ENCODE measurements around the gene TAS2R20.
"Not testable (repeated sequence)": the region's sequence is repeated elsewhere in the genome, so short reads cannot be mapped to it uniquely, and the experiment has no call there.

TAS2R20 gene

GRCh38 chr12:10998204-10998603 is at the start of gene TAS2R20:
Gene TAS2R20 (minus strand): TSS chr12:10998304. CDS start chr12:10997875, 429 bp downstream.
- H3K27ac Mint-ChIP-seq = no peak within 1 kb of the TSS
- intact Hi-C loops (cut with micrococcal nuclease) = no loop called here

GRCh38 chr12:11041366-11041765 is 43.3 kb upstream of the TAS2R20 start:
- peaks cover 58% of the 10 kb centered on the region for H3K36me3 Mint-ChIP-seq (ENCODE audit: low read depth)
- H3K27me3 Mint-ChIP-seq; intact Hi-C loops (cut with micrococcal nuclease): not testable (repeated sequence)

More at GRCh38 chr12:10998204-10998603, at the start of gene TAS2R20:
- Mint-ChIP-seq H3K4me3 (no peak within 1 kb of the TSS), H3K9me3 (no peaks in the 10 kb centered on the region), H3K4me1 (ENCODE audit: low read depth) (no peaks in the 10 kb centered on the region), H3K36me3 (ENCODE audit: low read depth) (peaks cover 19% of the 10 kb centered on the region), H3K27me3 (no peaks in the 10 kb centered on the region)

GRCh38 chr12:11040162-11040561 is 42.1 kb upstream of the TAS2R20 start:
- no peaks in the 10 kb centered on the region for H3K27me3 Mint-ChIP-seq
- peaks cover 55% of the 10 kb centered on the region for H3K36me3 Mint-ChIP-seq (ENCODE audit: low read depth)
- no peak overlapping the region for H3K27ac Mint-ChIP-seq
- intact Hi-C loops (cut with micrococcal nuclease) = no loop called here
- no peak overlapping the region for H3K4me3 Mint-ChIP-seq
- peaks cover 15% of the 10 kb centered on the region for H3K9me3 Mint-ChIP-seq
- H3K4me1 Mint-ChIP-seq (ENCODE audit: low read depth) = no peaks in the 10 kb centered on the region

More at GRCh38 chr12:11041366-11041765, 43.3 kb upstream of the TAS2R20 start:
- not testable (repeated sequence) for H3K27ac Mint-ChIP-seq; H3K4me3 Mint-ChIP-seq; H3K4me1 Mint-ChIP-seq (ENCODE audit: low read depth)
- peaks cover 17% of the 10 kb centered on the region for H3K9me3 Mint-ChIP-seq

- intact Hi-C loops (cut with micrococcal nuclease) = loop anchor here (1.0 kb wide), 1 partner anchor 27 kb away; no protein-coding TSS in a partner anchor
- H3K36me3 Mint-ChIP-seq (ENCODE audit: low read depth) = peaks cover 48% of the 10 kb centered on the region
- no peaks in the 10 kb centered on the region for H3K4me1 Mint-ChIP-seq (ENCODE audit: low read depth)
- H3K27ac Mint-ChIP-seq = no peak overlapping the region
- no peak overlapping the region for H3K4me3 Mint-ChIP-seq
- H3K9me3 Mint-ChIP-seq = peaks cover 7% of the 10 kb centered on the region
- no peaks in the 10 kb centered on the region for H3K27me3 Mint-ChIP-seq
Measured at GRCh38 chr12:11039171-11039570, 41.1 kb upstream of the TAS2R20 start.

- H3K4me3 Mint-ChIP-seq; H3K9me3 Mint-ChIP-seq; H3K27me3 Mint-ChIP-seq; H3K27ac Mint-ChIP-seq; intact Hi-C loops (cut with micrococcal nuclease); H3K4me1 Mint-ChIP-seq (ENCODE audit: low read depth): not testable (repeated sequence)
- peaks cover 30% of the 10 kb centered on the region for H3K36me3 Mint-ChIP-seq (ENCODE audit: low read depth)
Measured at GRCh38 chr12:11033959-11034358, 35.9 kb upstream of the TAS2R20 start.

- Mint-ChIP-seq H3K27me3 (no peaks in the 10 kb centered on the region), H3K27ac (no peak within 1 kb of the TSS), H3K9me3 (peaks cover 8% of the 10 kb centered on the region), H3K4me3 (no peak within 1 kb of the TSS), H3K4me1 (ENCODE audit: low read depth) (no peaks in the 10 kb centered on the region), H3K36me3 (ENCODE audit: low read depth) (peaks cover 48% of the 10 kb centered on the region)
- intact Hi-C loops (cut with micrococcal nuclease) = no loop called here
Measured at GRCh38 chr12:11031307-11031706, 33.2 kb upstream of the TAS2R20 start, which contains the start of gene TAS2R31. Gene TAS2R31 (minus strand): TSS chr12:11031407. CDS start chr12:11031335, 72 bp downstream.

- no peaks in the 10 kb centered on the region for H3K27me3 Mint-ChIP-seq
- H3K36me3 Mint-ChIP-seq (ENCODE audit: low read depth) = peaks cover 36% of the 10 kb centered on the region
- intact Hi-C loops (cut with micrococcal nuclease) = no loop called here
Measured at GRCh38 chr12:11026118-11026517, 28.0 kb upstream of the TAS2R20 start.

GRCh38 chr12:11023387-11023786 is 25.3 kb upstream of the TAS2R20 start:
- Mint-ChIP-seq H3K4me3 (no peak overlapping the region), H3K36me3 (ENCODE audit: low read depth) (peaks cover 31% of the 10 kb centered on the region), H3K4me1 (ENCODE audit: low read depth) (no peaks in the 10 kb centered on the region), H3K27me3 (no peaks in the 10 kb centered on the region), H3K9me3 (peaks cover 12% of the 10 kb centered on the region), H3K27ac (no peak overlapping the region)
- intact Hi-C loops (cut with micrococcal nuclease) = no loop called here

More at GRCh38 chr12:11026118-11026517, 28.0 kb upstream of the TAS2R20 start:
- Mint-ChIP-seq H3K9me3 (peaks cover 12% of the 10 kb centered on the region), H3K27ac (no peak overlapping the region), H3K4me1 (ENCODE audit: low read depth) (no peaks in the 10 kb centered on the region), H3K4me3 (no peak overlapping the region)

- Mint-ChIP-seq H3K36me3 (ENCODE audit: low read depth) (peaks cover 22% of the 10 kb centered on the region), H3K27ac (no peak within 1 kb of the TSS)
- intact Hi-C loops (cut with micrococcal nuclease) = no loop called here
Measured at GRCh38 chr12:11022520-11022919, 24.4 kb upstream of the TAS2R20 start, which contains the start of gene TAS2R19. Gene TAS2R19 (minus strand): TSS chr12:11022620. CDS start chr12:11022571, 49 bp downstream.

GRCh38 chr12:11016937-11017336 is 18.8 kb upstream of the TAS2R20 start:
- Mint-ChIP-seq H3K36me3 (ENCODE audit: low read depth) (peaks cover 16% of the 10 kb centered on the region), H3K27me3 (no peaks in the 10 kb centered on the region), H3K9me3 (no peaks in the 10 kb centered on the region), H3K4me3 (no peak overlapping the region), H3K27ac (no peak overlapping the region), H3K4me1 (ENCODE audit: low read depth) (no peaks in the 10 kb centered on the region)
- intact Hi-C loops (cut with micrococcal nuclease) = no loop called here

More at GRCh38 chr12:11022520-11022919, 24.4 kb upstream of the TAS2R20 start, which contains the start of gene TAS2R19:
- peaks cover 12% of the 10 kb centered on the region for H3K9me3 Mint-ChIP-seq
- H3K4me3 Mint-ChIP-seq = no peak within 1 kb of the TSS
- H3K4me1 Mint-ChIP-seq (ENCODE audit: low read depth) = no peaks in the 10 kb centered on the region
- no peaks in the 10 kb centered on the region for H3K27me3 Mint-ChIP-seq

GRCh38 chr12:11015775-11016430 is 17.8 kb upstream of the TAS2R20 start:
- Mint-ChIP-seq H3K9me3 (no peaks in the 10 kb centered on the region), H3K36me3 (ENCODE audit: low read depth) (peaks cover 16% of the 10 kb centered on the region), H3K27ac (no peak overlapping the region), H3K27me3 (no peaks in the 10 kb centered on the region), H3K4me3 (no peak overlapping the region), H3K4me1 (ENCODE audit: low read depth) (no peaks in the 10 kb centered on the region)
- intact Hi-C loops (cut with micrococcal nuclease) = loop anchor here (1.0 kb wide), 1 partner anchor 54 kb away; no protein-coding TSS in a partner anchor

GRCh38 chr12:11014234-11014633 is 16.1 kb upstream of the TAS2R20 start:
- Mint-ChIP-seq H3K4me1 (ENCODE audit: low read depth) (no peaks in the 10 kb centered on the region), H3K9me3 (no peaks in the 10 kb centered on the region), H3K27ac (no peak overlapping the region), H3K27me3 (no peaks in the 10 kb centered on the region), H3K4me3 (no peak overlapping the region), H3K36me3 (ENCODE audit: low read depth) (peaks cover 16% of the 10 kb centered on the region)
- intact Hi-C loops (cut with micrococcal nuclease) = no loop called here

- no peaks in the 10 kb centered on the region for H3K27me3 Mint-ChIP-seq
- no peak overlapping the region for H3K4me3 Mint-ChIP-seq
- no peak overlapping the region for H3K27ac Mint-ChIP-seq
- no peaks in the 10 kb centered on the region for H3K9me3 Mint-ChIP-seq
- no peaks in the 10 kb centered on the region for H3K4me1 Mint-ChIP-seq (ENCODE audit: low read depth)
- no peaks in the 10 kb centered on the region for H3K36me3 Mint-ChIP-seq (ENCODE audit: low read depth)
- intact Hi-C loops (cut with micrococcal nuclease) = no loop called here
Measured at GRCh38 chr12:11007608-11008007, 9.5 kb upstream of the TAS2R20 start.

- intact Hi-C loops (cut with micrococcal nuclease) = no loop called here
- Mint-ChIP-seq H3K9me3 (peaks cover 14% of the 10 kb centered on the region), H3K36me3 (ENCODE audit: low read depth) (peaks cover 24% of the 10 kb centered on the region), H3K27me3 (no peaks in the 10 kb centered on the region), H3K4me3 (no peak overlapping the region), H3K27ac (no peak overlapping the region), H3K4me1 (ENCODE audit: low read depth) (no peaks in the 10 kb centered on the region)
Measured at GRCh38 chr12:10994307-10994706, 3.8 kb downstream of the TAS2R20 start.
